ENCODE results near the gene FKBP1B.

The FKBP1B gene

GRCh38 chr2:24047703-24048033 lies 1.9 kb upstream of the FKBP1B start:
- H3K4me3 ChIP-seq (ENCODE audit: low read depth, low read length) = no peak overlapping the region
- ChIA-PET POLR2A (interaction anchor here (0.6 to 1.7 kb wide), 8 partner anchors 9 to 121 kb away, joined by 3 to 9 read pairs (median 6); partner anchors contain the start of genes ATAD2B, SF3B6 and TP53I3), CTCF (interaction anchor here (0.7 to 2.4 kb wide), 4 partner anchors 12 to 121 kb away, joined by 3 to 13 read pairs (median 5); partner anchors contain the start of genes ATAD2B and TP53I3)
- no peak for TF ChIP-seq CTCF (IDR thresholded peaks at IDR 0.05; ENCODE audit: insufficient read depth, low read length, missing control alignments)
- DNase-seq (ENCODE audit: low read depth, low spot score) = no peak

- no peak for DNase-seq (ENCODE audit: low read depth, low spot score)
- no peak for TF ChIP-seq CTCF (IDR thresholded peaks at IDR 0.05; ENCODE audit: insufficient read depth, low read length, missing control alignments)
- POLR2A ChIA-PET = interaction anchor here (1.1 kb wide), 1 partner anchor 122 kb away, joined by 3 read pairs; the partner anchor contains the start of gene ATAD2B
- H3K4me3 ChIP-seq (ENCODE audit: low read depth, low read length) = peak overlapping the region; percentile 64
- CTCF ChIA-PET = interaction anchor here (1.1 kb wide), 1 partner anchor 36 kb away, joined by 4 read pairs; the partner anchor contains the start of gene TP53I3
Observed at GRCh38 chr2:24048769-24049484, 614 bp upstream of the FKBP1B start.

- no peak for DNase-seq (ENCODE audit: low read depth, low spot score)
- no peak for TF ChIP-seq CTCF (IDR thresholded peaks at IDR 0.05; ENCODE audit: insufficient read depth, low read length, missing control alignments)
- ChIA-PET CTCF (interaction anchor here (0.6 to 2.0 kb wide), 5 partner anchors 9 to 123 kb away, joined by 3 to 11 read pairs (median 5); partner anchors contain the start of genes ATAD2B and TP53I3), POLR2A (interaction anchor here (1.1 to 1.9 kb wide), 2 partner anchors 33 to 123 kb away, joined by 3 to 5 read pairs; partner anchors contain the start of gene ATAD2B)
- H3K4me3 ChIP-seq (ENCODE audit: low read depth, low read length) = peak overlapping the region; percentile 64
Observed at GRCh38 chr2:24050041-24050979, 769 bp downstream of the FKBP1B start.

- ChIA-PET POLR2A (interaction anchor here (1.9 kb wide), 1 partner anchor 32 kb away, joined by 5 read pairs; no protein-coding TSS in a partner anchor), CTCF (interaction anchor here (1.4 kb wide), 1 partner anchor 33 kb away, joined by 3 read pairs; the partner anchor contains the start of gene TP53I3)
- no peak for DNase-seq (ENCODE audit: low read depth, low spot score)
- TF ChIP-seq CTCF (IDR thresholded peaks at IDR 0.05; ENCODE audit: insufficient read depth, low read length, missing control alignments) = no peak
- no peak overlapping the region; the same call in 1 of the 2 replicates for H3K4me3 ChIP-seq (ENCODE audit: low read depth, low read length)
Observed at GRCh38 chr2:24051833-24052232, 2.3 kb downstream of the FKBP1B start.

- ChIA-PET POLR2A (no interaction called here), CTCF (no interaction called here)
- no peak for DNase-seq (ENCODE audit: low read depth, low spot score)
- no peak for TF ChIP-seq CTCF (IDR thresholded peaks at IDR 0.05; ENCODE audit: insufficient read depth, low read length, missing control alignments)
- H3K4me3 ChIP-seq (ENCODE audit: low read depth, low read length) = no peak overlapping the region
Observed at GRCh38 chr2:24052951-24053350, 3.4 kb downstream of the FKBP1B start.
